GM19463 (cell line): Measurements from ENCODE around the gene UBE2L6.
A peak's percentile ranks its signal among the peaks of the same experiment; 100 is the strongest.
"Not testable (repeated sequence)": the region's sequence is repeated elsewhere in the genome, so short reads cannot be mapped to it uniquely, and the experiment has no call there.

ENCODE experiments used
- ATAC-seq: cut with Tn5 transposase; IDR thresholded peaks from one replicate; pipeline ENCODE4 v1.9.1; 2021; ENCODE audit warnings: mild to moderate bottlenecking, moderate library complexity; ENCODE audit not compliant: unreplicated experiment

UBE2L6 gene

GRCh38 chr11:57566905-57567514, 462 bp downstream of the UBE2L6 start:
- ATAC-seq: peak; percentile 1

GRCh38 chr11:57566005-57566904, 1.2 kb downstream of the UBE2L6 start:
- peak; percentile 54 for ATAC-seq

GRCh38 chr11:57562596-57562995, 4.9 kb downstream of the UBE2L6 start:
- no peak for ATAC-seq

GRCh38 chr11:57560146-57560545, 7.3 kb downstream of the UBE2L6 start:
- no peak for ATAC-seq

- ATAC-seq: no peak
These were observed 11.4 kb downstream of the UBE2L6 start for GRCh38 chr11:57556041-57556440.

GRCh38 chr11:57555393-57555792, 12.1 kb downstream of the UBE2L6 start:
- no peak for ATAC-seq

- ATAC-seq: no peak
These were observed 15.0 kb downstream of the UBE2L6 start for GRCh38 chr11:57552479-57552878.

GRCh38 chr11:57551941-57552340, 15.5 kb downstream of the UBE2L6 start:
- no peak for ATAC-seq

GRCh38 chr11:57549983-57550382, 17.5 kb downstream of the UBE2L6 start:
- ATAC-seq: no peak

GRCh38 chr11:57547854-57548377, 19.6 kb downstream of the UBE2L6 start:
- ATAC-seq: peak; percentile 83

GRCh38 chr11:57546869-57547475, 20.5 kb downstream of the UBE2L6 start:
- peak; percentile 77 for ATAC-seq

- no peak for ATAC-seq
These were observed 21.0 kb downstream of the UBE2L6 start for GRCh38 chr11:57546451-57546850.

GRCh38 chr11:57545883-57546282, 21.6 kb downstream of the UBE2L6 start:
- ATAC-seq: no peak

GRCh38 chr11:57544566-57544965, 22.9 kb downstream of the UBE2L6 start:
- ATAC-seq: no peak

GRCh38 chr11:57543593-57543992, 23.9 kb downstream of the UBE2L6 start:
- ATAC-seq: no peak

GRCh38 chr11:57542582-57542981, 24.9 kb downstream of the UBE2L6 start:
- ATAC-seq: no peak

GRCh38 chr11:57541169-57541568, 26.3 kb downstream of the UBE2L6 start:
- no peak for ATAC-seq

GRCh38 chr11:57539342-57539741, 28.1 kb downstream of the UBE2L6 start:
- no peak for ATAC-seq

GRCh38 chr11:57536947-57537619, 30.4 kb downstream of the UBE2L6 start, which contains the start of gene SMTNL1:
Gene SMTNL1 (plus strand): TSS chr11:57537595. CDS start chr11:57542643, 5,048 bp downstream.
- no peak for ATAC-seq

GRCh38 chr11:57534449-57534848, 33.0 kb downstream of the UBE2L6 start:
- not testable (repeated sequence) for ATAC-seq
